Heart left ventricle (tissue), 16 donors: ENCODE data around the gene ARL8B. TPM values are rescaled to one million over a fixed set of nuclear protein-coding genes. Genes with fewer than 3 reads are reported as not detected.

Experiments used
- ATAC-seq, 4 donors: fragments of 200-7000 bp; cut with Tn5 transposase; one replicate each; pipeline ENCODE4 v1.9.1; 2020 to 2022; ENCODE audit warnings: moderate library complexity in 4 of 4, mild to moderate bottlenecking in 3 of 4, moderate number of reproducible peaks in 1 of 4
- DNase-seq, 5 donors: peaks; one replicate each; pipeline ENCODE4 v3.0.0-alpha.2; 2020
- H3K27ac ChIP-seq, 12 donors: fragments of 200-600 bp; sonication (generic) in 4 of 12; one replicate each; pipeline versions ENCODE4 v1.5.0 to v1.8.0; 2016 to 2022; ENCODE audit warnings: mild to moderate bottlenecking in 2 of 12
- H3K27me3 ChIP-seq, 9 donors: fragments of 200-600 bp; sonication (generic) in 2 of 9; one replicate each; pipeline versions ENCODE4 v1.5.1 to v1.8.0; 2016 to 2022; ENCODE audit warnings: mild to moderate bottlenecking in 3 of 9
- H3K36me3 ChIP-seq, 9 donors: fragments of 200-600 bp; sonication (generic) in 2 of 9; one replicate each; pipeline versions ENCODE4 v1.5.0 to v1.8.0; 2018 to 2022; ENCODE audit warnings: mild to moderate bottlenecking in 2 of 9
- H3K4me1 ChIP-seq, 12 donors: fragments of 200-600 bp; sonication (generic) in 4 of 12; one replicate each; pipeline versions ENCODE4 v1.5.0 to v1.8.0; 2016 to 2022; ENCODE audit warnings: mild to moderate bottlenecking in 3 of 12
- H3K4me3 ChIP-seq, 12 donors: fragments of 200-600 bp; sonication (generic) in 4 of 12; one replicate each; pipeline versions ENCODE4 v1.5.0 to v1.8.0; 2017 to 2022; ENCODE audit warnings: mild to moderate bottlenecking in 9 of 12, moderate library complexity in 4 of 12
- H3K9me3 ChIP-seq, 12 donors: fragments of 200-600 bp; sonication (generic) in 4 of 12; one replicate each; pipeline versions ENCODE4 v1.5.0 to v1.8.0; 2016 to 2022; ENCODE audit warnings: mild to moderate bottlenecking in 1 of 12
- CTCF ChIP-seq, 12 donors: fragments of 200-600 bp; sonication (generic) in 4 of 12; IDR thresholded peaks; one replicate each; pipeline versions ENCODE4 v1.5.0 to v1.8.0; 2018 to 2022; ENCODE audit warnings: antibody characterized with exemption in 12 of 12, mild to moderate bottlenecking in 5 of 12
- POLR2A ChIP-seq, 2 donors: fragments of 450-650 bp; IDR thresholded peaks; one replicate each; pipeline ENCODE4 v1.6.1; 2017; ENCODE audit warnings: antibody characterized with exemption in 2 of 2, mild to moderate bottlenecking in 2 of 2, moderate library complexity in 2 of 2
- WGBS, 4 donors: extraction: QIAGEN DNeasy Blood & Tissue Kit in 2 of 4; methylation state at CpG; one replicate each; pipeline versions ENCODE4 v1.1.5 to v1.1.7; 2013 to 2018; 5-methylcytosine and 5-hydroxymethylcytosine counted together
- intact Hi-C, 10 donors: fragments of 100-400 bp; cut with DNase I; formaldehyde crosslinking; loops; one replicate each; pipeline versions ENCODE4 v1.11.1 to v1.14.2; 2022
- polyA plus RNA-seq, 2 donors: library from polyadenylated mRNA; stranded (reverse); fragments of 200-250 nt; gene quantifications; one replicate each; pipeline ENCODE4 v1.2.3, GENCODE V29; 2013
- total RNA-seq, 9 donors: library from RNA; depleted of rRNA in 2 of 9; stranded (reverse); fragments of >200 nt in 2 of 9; fragmentation: NEBNext Ultra II Directional in 3 of 9; extraction: Animal tissue kit (Norgen Biotek cat#: 25700) in 3 of 9; gene quantifications; one replicate each; pipeline versions ENCODE4 v1.1.0 to v1.2.4, GENCODE V29; 2016 to 2023
- donor health status: ischemic (EF 13 %, LVEDD 7.1; RV severe dilation, severe dysfunction).
- donor health status: healthy with polysubstance abuse.
- donor health status: DM: no; HTN: yes; CAD: no.
- donor health status: DM: no; HTN: no; CAD: no.
- donor health status: ischemic (EF 25% LVEDD 6.9; RV normal size, moderate dysfunction).
- donor health status: ischemic (EF 25% LVEDD 5.7; RV mildly dilated, moderate dysfunction).
- donor health status: healthy.
- donor health status: DM: yes; HTN: yes; CAD: no.
- donor health status: ischemic (EF 35%, LVEDD 5.7; RV mildly dilated, moderate dysfunction).
- donor health status: nonischemic (EF 11% LVEDD 7.7; RV severe dilation, severe dysfunction).
- donor health status: DM: yes; HTN: yes; CAD: no.
- donor health status: PGD.
- donor health status: ischemic (EF 29% LVEDD 5.4; RV normal size, mild dysfunction).
- donor health status: nonischemic (EF 23%, LVEDD 6.1; RV moderate dilation, normal function).

Gene ARL8B
- total and polyA plus RNA-seq, 11 donors, result 32.9 to 106 (median 64.0) TPM

GRCh38 chr3:5092018-5092417 lies 30.1 kb upstream of the ARL8B start:
- Histone ChIP-seq H3K9me3 (no peaks in the 10 kb centered on the region), H3K4me3 (no peak overlapping the region), H3K27ac (no peak overlapping the region), H3K4me1 (peaks cover 0 to 17% (median 5%) of the 10 kb centered on the region in 12 donors), H3K27me3 (peaks cover 0 to 12% (median 0%) of the 10 kb centered on the region in 9 donors), H3K36me3 (no peaks in the 10 kb centered on the region)
- DNase-seq, result no peak
- intact Hi-C loops, result no loop called here
- no peak for TF ChIP-seq POLR2A (IDR thresholded peaks at IDR 0.05)
- no peak for TF ChIP-seq CTCF (IDR thresholded peaks at IDR 0.05)
- WGBS, 4 donors, result 88 to 95% (median 89%) methylated on average over 1 of the region's 1 CpG
- no peak for ATAC-seq

GRCh38 chr3:5093731-5094130 lies 28.4 kb upstream of the ARL8B start:
- intact Hi-C loops, result no loop called here
- Histone ChIP-seq H3K27me3 (peaks cover 0 to 12% (median 0%) of the 10 kb centered on the region in 9 donors), H3K36me3 (no peaks in the 10 kb centered on the region), H3K9me3 (no peaks in the 10 kb centered on the region), H3K4me1 (peaks cover 0 to 16% (median 5%) of the 10 kb centered on the region in 12 donors), H3K4me3 (no peak overlapping the region), H3K27ac (no peak overlapping the region)
- ATAC-seq (no peak), DNase-seq (no peak)
- 64 to 80% (median 78%) methylated on average over 2 of the region's 2 CpGs for WGBS, 4 donors
- no peak for TF ChIP-seq CTCF (IDR thresholded peaks at IDR 0.05)
- no peak for TF ChIP-seq POLR2A (IDR thresholded peaks at IDR 0.05)

- Histone ChIP-seq H3K9me3 (no peaks in the 10 kb centered on the region), H3K27ac (peak overlapping the region in 5 of 12 donors; percentile 1 to 31 (median 25)), H3K4me3 (peak overlapping the region in 10 of 12 donors; percentile 5 to 53 (median 34)), H3K4me1 (peaks cover 0 to 16% (median 5%) of the 10 kb centered on the region in 12 donors), H3K27me3 (peaks cover 0 to 12% (median 0%) of the 10 kb centered on the region in 9 donors), H3K36me3 (no peaks in the 10 kb centered on the region)
- 1 to 7% (median 2%) methylated on average over 18 to 34 of the region's 34 CpGs for WGBS, 4 donors
- peak; percentile 48 to 69 (median 65) for DNase-seq
- TF ChIP-seq POLR2A (IDR thresholded peaks at IDR 0.05), result no peak
- peak in 3 of 12 donors; percentile 8 to 31 (median 9) for TF ChIP-seq CTCF (IDR thresholded peaks at IDR 0.05)
- ATAC-seq, result peak; percentile 47 to 90 (median 85)
- intact Hi-C loops, result no loop called here
These were observed 26.2 kb upstream of the ARL8B start for GRCh38 chr3:5095886-5096285.

- DNase-seq, result no peak
- 51 to 62% (median 54%) methylated on average over 11 of the region's 11 CpGs for WGBS, 4 donors
- H3K27ac ChIP-seq, result peak overlapping the region in 4 of 12 donors; percentile 1 to 26 (median 17)
- TF ChIP-seq CTCF (IDR thresholded peaks at IDR 0.05), result peak in 1 of 12 donors; percentile 3
- no peak for TF ChIP-seq POLR2A (IDR thresholded peaks at IDR 0.05)
- H3K27me3 ChIP-seq, result peaks cover 0 to 12% (median 0%) of the 10 kb centered on the region in 9 donors
- H3K9me3 ChIP-seq, result no peaks in the 10 kb centered on the region
- peak in 3 of 4 donors; percentile 21 to 44 (median 41) for ATAC-seq
- peak overlapping the region in 10 of 12 donors; percentile 5 to 53 (median 34) for H3K4me3 ChIP-seq
- H3K36me3 ChIP-seq, result no peaks in the 10 kb centered on the region
- intact Hi-C loops, result no loop called here
- peaks cover 0 to 16% (median 5%) of the 10 kb centered on the region in 12 donors for H3K4me1 ChIP-seq
These were observed 25.6 kb upstream of the ARL8B start for GRCh38 chr3:5096336-5097008.
